ENCODE measurements around the gene GSTM4. TPM values are rescaled to one million over a fixed set of nuclear protein-coding genes. Genes with fewer than 3 reads are reported as not detected.
A peak's percentile ranks its signal among the peaks of the same experiment; 100 is the strongest.
"Not testable (repeated sequence)": the region's sequence is repeated elsewhere in the genome, so short reads cannot be mapped to it uniquely, and the experiment has no call there.

The GSTM4 gene
- total RNA-seq, 1 experiment from 2014 or later: 38.8 TPM

GRCh38 chr1:109697066-109697465, 41.2 kb downstream of the GSTM4 start:
- intact Hi-C loops (cut with micrococcal nuclease; ENCODE audit: unreplicated experiment): no loop called here
- Histone ChIP-seq H3K4me2 (no peak overlapping the region), H3K36me3 (ENCODE audit: low read depth) (no peaks in the 10 kb centered on the region), H3K27me3 (ENCODE audit: insufficient read depth, low read depth) (no peaks in the 10 kb centered on the region), H3K9me3 (ENCODE audit: insufficient read depth, low read depth) (no peaks in the 10 kb centered on the region), H4K20me1 (ENCODE audit: insufficient read depth) (no peaks in the 10 kb centered on the region), H3K4me1 (replicated peaks; ENCODE audit: insufficient read depth) (peaks cover 16% of the 10 kb centered on the region), H3K9me2 (ENCODE audit: insufficient read depth) (no peaks in the 10 kb centered on the region), H2AFZ (no peak overlapping the region), H3K27ac (peak overlapping the region; percentile 57), H3K4me3 (no peak overlapping the region), H3F3A (ENCODE audit: insufficient read depth, low read depth) (peaks cover 10% of the 10 kb centered on the region; the same call in 1 of the 2 replicates), H3K79me2 (ENCODE audit: low read depth) (no peaks in the 10 kb centered on the region)
- CTCF ChIA-PET: no interaction called here
- POLR2A ChIA-PET (ENCODE audit: unreplicated experiment): no interaction called here
- TF ChIP-seq EZH2 (IDR thresholded peaks at IDR 0.05; ENCODE audit: low read depth) (no peak), CTCF (conservative IDR thresholded peaks at IDR 0.05) (no peak)
- peak in 1 of 2 experiments; percentile 76 for DNase-seq
- BruUV-seq (replicated peaks): no TSS peak

GRCh38 chr1:109697861-109698260, 42.0 kb downstream of the GSTM4 start:
- Histone ChIP-seq H2AFZ (0 out of 2 replicates have a peak overlapping the region, but pooled peaks have one; percentile 23), H3K27ac (peak overlapping the region; percentile 57), H3K4me1 (replicated peaks; ENCODE audit: insufficient read depth) (peaks cover 16% of the 10 kb centered on the region), H3K4me2 (peak overlapping the region; percentile 18; the same call in 1 of the 2 replicates)
- peak in 1 of 2 experiments; percentile 70 for DNase-seq
- intact Hi-C loops (cut with micrococcal nuclease; ENCODE audit: unreplicated experiment); H3K9me2 ChIP-seq (ENCODE audit: insufficient read depth); H3K9me3 ChIP-seq (ENCODE audit: insufficient read depth, low read depth); CTCF ChIA-PET; H4K20me1 ChIP-seq (ENCODE audit: insufficient read depth); H3F3A ChIP-seq (ENCODE audit: insufficient read depth, low read depth); H3K36me3 ChIP-seq (ENCODE audit: low read depth); H3K4me3 ChIP-seq; H3K79me2 ChIP-seq (ENCODE audit: low read depth); POLR2A ChIA-PET (ENCODE audit: unreplicated experiment); H3K27me3 ChIP-seq (ENCODE audit: insufficient read depth, low read depth); BruUV-seq (replicated peaks): not testable (repeated sequence)

GRCh38 chr1:109702940-109703339, 47.0 kb downstream of the GSTM4 start:
- H4K20me1 ChIP-seq (ENCODE audit: insufficient read depth); H3K27ac ChIP-seq; H3K27me3 ChIP-seq (ENCODE audit: insufficient read depth, low read depth); intact Hi-C loops (cut with micrococcal nuclease; ENCODE audit: unreplicated experiment); H3K9me2 ChIP-seq (ENCODE audit: insufficient read depth); H3K36me3 ChIP-seq (ENCODE audit: low read depth); H3K4me3 ChIP-seq; CTCF ChIA-PET; BruUV-seq (replicated peaks); H2AFZ ChIP-seq; H3K4me2 ChIP-seq; DNase-seq; POLR2A ChIA-PET (ENCODE audit: unreplicated experiment); H3F3A ChIP-seq (ENCODE audit: insufficient read depth, low read depth); H3K79me2 ChIP-seq (ENCODE audit: low read depth): not testable (repeated sequence)
- peaks cover 36% of the 10 kb centered on the region for H3K4me1 ChIP-seq (replicated peaks; ENCODE audit: insufficient read depth)
- peaks cover 11% of the 10 kb centered on the region for H3K9me3 ChIP-seq (ENCODE audit: insufficient read depth, low read depth)

- ChIA-PET POLR2A (ENCODE audit: unreplicated experiment) (no interaction called here), CTCF (no interaction called here)
- H3K4me3 ChIP-seq: no peak overlapping the region
- no peaks in the 10 kb centered on the region for H3K27me3 ChIP-seq (ENCODE audit: insufficient read depth, low read depth)
- TF ChIP-seq EZH2 (IDR thresholded peaks at IDR 0.05; ENCODE audit: low read depth) (no peak), CTCF (conservative IDR thresholded peaks at IDR 0.05) (no peak)
- H3K79me2 ChIP-seq (ENCODE audit: low read depth): no peaks in the 10 kb centered on the region
- H3K4me2 ChIP-seq: no peak overlapping the region
- BruUV-seq (replicated peaks): no TSS peak
- peaks cover 22% of the 10 kb centered on the region for H3K9me3 ChIP-seq (ENCODE audit: insufficient read depth, low read depth)
- no peak overlapping the region for H3K27ac ChIP-seq
- intact Hi-C loops (cut with micrococcal nuclease; ENCODE audit: unreplicated experiment): no loop called here
- no peak for DNase-seq
- H3K4me1 ChIP-seq (replicated peaks; ENCODE audit: insufficient read depth): peaks cover 29% of the 10 kb centered on the region
- H4K20me1 ChIP-seq (ENCODE audit: insufficient read depth): no peaks in the 10 kb centered on the region
- no peaks in the 10 kb centered on the region for H3F3A ChIP-seq (ENCODE audit: insufficient read depth, low read depth)
- no peak overlapping the region for H2AFZ ChIP-seq
- H3K36me3 ChIP-seq (ENCODE audit: low read depth): no peaks in the 10 kb centered on the region
- no peaks in the 10 kb centered on the region for H3K9me2 ChIP-seq (ENCODE audit: insufficient read depth)
Measured at GRCh38 chr1:109704173-109704572, 48.3 kb downstream of the GSTM4 start.

All from PC-9 (cell line).